IPS DF 19.7 (cell line): ENCODE data around the gene NIPAL3.
"Not testable (repeated sequence)": the region's sequence is repeated elsewhere in the genome, so short reads cannot be mapped to it uniquely, and the experiment has no call there.

Source experiments
- DNase-seq: peaks from one replicate; pipeline ENCODE4 v3.0.0-alpha.2; 2013; ENCODE audit warnings: low read depth, low spot score

The NIPAL3 gene

DNA sequence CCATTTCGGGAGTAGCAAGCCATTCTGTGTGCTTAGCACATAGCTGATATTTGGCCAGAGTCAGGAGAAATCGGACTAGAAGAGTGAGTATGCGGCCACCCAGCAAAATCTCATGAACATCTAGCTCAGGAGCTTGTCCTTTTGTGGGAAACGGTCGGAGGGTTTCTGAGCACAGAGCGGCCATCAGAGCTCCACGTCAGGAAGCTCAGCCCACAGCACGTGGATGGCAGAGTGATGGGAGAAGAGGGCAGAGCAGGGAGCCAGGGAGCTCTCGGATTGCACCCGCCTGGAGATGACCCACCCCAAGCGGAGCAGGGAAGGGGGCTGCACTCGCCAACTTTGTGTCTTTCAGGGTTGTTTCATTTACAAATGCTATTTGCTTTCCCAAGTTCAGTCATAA, 100.9 kb downstream of the NIPAL3 start:
- no peak for DNase-seq

DNA sequence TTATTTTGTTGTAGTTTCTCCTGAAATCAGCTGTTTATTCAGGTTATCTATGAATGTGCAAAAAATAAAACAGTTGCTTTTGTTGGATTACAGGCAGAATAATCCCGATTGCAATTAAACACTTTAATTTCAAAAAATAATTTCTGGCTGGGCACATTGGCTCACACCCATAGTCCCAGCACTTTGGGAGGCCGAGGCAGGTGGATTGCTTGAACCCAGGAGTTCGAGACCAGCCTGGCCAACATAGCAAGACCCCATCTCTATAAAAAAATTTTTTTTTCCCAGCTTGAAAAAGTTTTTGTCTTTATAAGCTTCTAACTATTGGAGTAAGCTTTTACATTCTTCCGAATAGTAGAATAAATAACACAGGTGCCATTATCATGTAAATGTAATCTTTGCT, 102.3 kb downstream of the NIPAL3 start:
- DNase-seq = no peak

DNA sequence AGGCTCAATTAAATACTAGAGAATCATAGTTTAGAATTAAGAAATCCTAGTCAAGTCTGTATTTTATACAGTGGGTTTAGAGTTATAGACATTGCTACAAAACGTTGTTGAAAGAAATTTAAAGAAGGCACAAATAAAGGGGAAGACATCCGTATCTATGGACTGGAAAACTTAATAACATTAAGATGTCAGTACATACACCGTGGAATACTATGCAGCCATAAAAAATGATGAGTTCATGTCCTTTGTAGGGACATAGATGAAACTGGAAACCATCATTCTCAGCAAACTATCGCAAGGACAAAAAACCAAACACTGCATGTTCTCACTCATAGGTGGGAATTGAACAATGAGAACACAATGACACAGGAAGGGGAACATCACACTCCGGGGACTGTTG, 104.7 kb downstream of the NIPAL3 start:
- DNase-seq = not testable (repeated sequence)
